HEK293 (cell line): ENCODE results near the gene RAB40C.

Experiments
- CTCF ChIA-PET: fragments of 350-600 bp; formaldehyde crosslinking; extraction: SDS; loops from one replicate; lab custom pipeline; 2021; ENCODE audit warnings: antibody characterized with exemption; lab: Yijun Ruan, JAX
- POLR2A ChIA-PET: fragments of 300-600 bp; formaldehyde crosslinking; extraction: SDS; loops from one replicate; lab custom pipeline; 2020; ENCODE audit warnings: antibody characterized with exemption, inconsistent platforms; lab: Yijun Ruan, JAX
- H3K27ac ChIP-seq: fragments of 200-500 bp; sonication (Bioruptor generic); 2 replicates; pipeline ENCODE4 v1.5.1; 2014; ENCODE audit warnings: low read depth, low read length, control low read depth, inconsistent platforms; ENCODE audit errors: extremely low read depth
- H3K36me3 ChIP-seq, 2 experiments: fragments of 200-500 bp in 1 of 2; sonication (Bioruptor generic) in 1 of 2; 1 replicate in 1 of 2; 2 replicates in 1 of 2; pipeline ENCODE4 v1.5.1; 2014 to 2017; ENCODE audit warnings: inconsistent platforms in 2 of 2, low read length in 2 of 2; ENCODE audit not compliant: control insufficient read depth in 2 of 2, insufficient read depth in 1 of 2
- H3K4me1 ChIP-seq: fragments of 200-500 bp; sonication (Bioruptor generic); 2 replicates; pipeline ENCODE4 v1.5.1; 2014; ENCODE audit warnings: mild to moderate bottlenecking, low read length, inconsistent platforms; ENCODE audit not compliant: control insufficient read depth, insufficient read depth
- H3K4me3 ChIP-seq: 2 replicates; pipeline ENCODE4 v1.5.1; 2011; ENCODE audit warnings: low read depth, mild to moderate bottlenecking, control low read depth, low read length, moderate library complexity
- H3K9me3 ChIP-seq: fragments of 200-500 bp; sonication (Bioruptor generic); 2 replicates; pipeline ENCODE4 v1.5.1; 2014; ENCODE audit warnings: low read depth, low read length, inconsistent platforms; ENCODE audit not compliant: control insufficient read depth, insufficient read depth
- BCL11A ChIP-seq: fragments of 450-650 bp; formaldehyde crosslinking; IDR thresholded peaks from 2 replicates; pipeline ENCODE4 v1.5.1; 2016; ENCODE audit warnings: low read depth, missing biosample characterization, missing genetic modification characterization
- EGR2 ChIP-seq: fragments of 450-650 bp; formaldehyde crosslinking; IDR thresholded peaks from 2 replicates; pipeline ENCODE4 v1.5.1; 2016; ENCODE audit warnings: low read depth, missing biosample characterization, missing genetic modification characterization
- GLIS2 ChIP-seq: fragments of 450-650 bp; formaldehyde crosslinking; IDR thresholded peaks from 2 replicates; pipeline ENCODE4 v1.5.1; 2016; ENCODE audit warnings: missing biosample characterization, missing genetic modification characterization
- SETDB1 ChIP-seq: IDR thresholded peaks from one replicate; pipeline ENCODE4 v1.6.1; 2017; ENCODE audit warnings: mild to moderate bottlenecking, low read length, moderate library complexity, mixed read lengths; ENCODE audit not compliant: insufficient read length
- TSHZ1 ChIP-seq: fragments of 450-650 bp; formaldehyde crosslinking; IDR thresholded peaks from 2 replicates; pipeline ENCODE4 v1.5.1; 2016; ENCODE audit warnings: missing biosample characterization, missing genetic modification characterization, borderline replicate concordance
- ZBTB17 ChIP-seq: fragments of 450-650 bp; formaldehyde crosslinking; IDR thresholded peaks from 2 replicates; pipeline ENCODE4 v1.5.1; 2016; ENCODE audit warnings: missing biosample characterization, missing genetic modification characterization
- ZFHX2 ChIP-seq: fragments of 450-650 bp; formaldehyde crosslinking; conservative IDR thresholded peaks from 2 replicates; pipeline ENCODE4 v1.5.1; 2016; ENCODE audit warnings: missing biosample characterization, missing genetic modification characterization
- ZNF473 ChIP-seq: fragments of 450-650 bp; formaldehyde crosslinking; IDR thresholded peaks from 2 replicates; pipeline ENCODE4 v1.5.1; 2017; ENCODE audit warnings: missing biosample characterization, missing genetic modification characterization
- ZNF513 ChIP-seq: fragments of 450-650 bp; IDR thresholded peaks from 2 replicates; pipeline ENCODE4 v1.5.1; 2018; ENCODE audit warnings: missing biosample characterization, missing genetic modification characterization
- ZNF548 ChIP-seq: fragments of 450-650 bp; formaldehyde crosslinking; IDR thresholded peaks from 2 replicates; pipeline ENCODE4 v1.5.1; 2016; ENCODE audit warnings: missing biosample characterization, missing genetic modification characterization
- ZNF555 ChIP-seq: fragments of 450-650 bp; formaldehyde crosslinking; conservative IDR thresholded peaks from 2 replicates; pipeline ENCODE4 v1.5.1; 2017; ENCODE audit warnings: missing biosample characterization, mild to moderate bottlenecking, missing genetic modification characterization, inconsistent platforms
- ZNF560 ChIP-seq: fragments of 450-650 bp; formaldehyde crosslinking; IDR thresholded peaks from 2 replicates; pipeline ENCODE4 v1.5.1; 2017; ENCODE audit warnings: missing biosample characterization, missing genetic modification characterization, borderline replicate concordance
- ZNF623 ChIP-seq: fragments of 450-650 bp; formaldehyde crosslinking; IDR thresholded peaks from 2 replicates; pipeline ENCODE4 v1.5.1; 2016; ENCODE audit warnings: missing biosample characterization, missing genetic modification characterization
- TF ChIP-seq, protein P1 (sequence below): fragments of 450-650 bp; formaldehyde crosslinking; IDR thresholded peaks from 2 replicates; pipeline ENCODE4 v1.5.1; 2016; ENCODE audit warnings: missing biosample characterization, missing genetic modification characterization
- TF ChIP-seq, protein P2 (sequence below): fragments of 450-650 bp; formaldehyde crosslinking; IDR thresholded peaks from 2 replicates; pipeline ENCODE4 v1.5.1; 2016; ENCODE audit warnings: missing biosample characterization, missing genetic modification characterization, borderline replicate concordance
- TF ChIP-seq, protein P3 (sequence below): fragments of 450-650 bp; formaldehyde crosslinking; IDR thresholded peaks from 2 replicates; pipeline ENCODE4 v1.5.1; 2016; ENCODE audit warnings: missing biosample characterization, missing genetic modification characterization, borderline replicate concordance
- TF ChIP-seq, protein P4 (sequence below): fragments of 450-650 bp; formaldehyde crosslinking; IDR thresholded peaks from 2 replicates; pipeline ENCODE4 v1.5.1; 2017; ENCODE audit warnings: missing biosample characterization, missing genetic modification characterization

RAB40C gene

DNA sequence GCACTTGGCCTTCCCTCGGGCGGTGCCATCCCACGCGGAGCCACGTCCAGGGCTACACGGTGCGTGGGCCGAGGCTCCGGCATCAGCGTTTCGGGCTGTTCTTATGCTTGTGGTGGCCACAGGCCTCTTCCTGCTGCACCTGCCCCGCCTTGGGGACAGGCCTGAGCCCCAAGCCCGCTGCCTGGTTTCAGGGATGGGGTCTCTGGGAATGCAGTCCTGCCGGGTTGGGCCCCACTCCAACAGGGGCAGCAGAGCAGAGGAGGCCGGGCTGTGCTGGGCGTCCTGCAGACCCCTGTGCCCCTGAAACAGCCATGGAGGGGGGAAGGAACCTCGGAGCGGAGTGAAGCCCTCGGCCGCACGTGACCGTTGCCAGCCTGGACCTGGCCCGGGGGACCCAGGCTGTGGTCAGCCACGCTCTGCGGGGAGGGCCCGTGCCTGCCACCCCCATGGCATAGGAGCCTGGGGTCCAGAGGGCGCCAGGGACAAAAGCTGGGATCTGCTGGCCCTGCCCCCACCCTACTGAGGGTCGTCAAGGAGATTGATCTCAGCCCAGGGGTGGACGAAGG is 40.5 kb downstream of the RAB40C start:
- ChIA-PET CTCF (no interaction called here), POLR2A (interaction anchor here (0.6 kb wide), 1 partner anchor 108 kb away, joined by 4 read pairs; no protein-coding TSS in a partner anchor)
- H3K27ac ChIP-seq = peak overlapping the region; percentile 24; the same call in 1 of the 2 replicates
- peaks cover 2% of the 10 kb centered on the region; the same call in 1 of the 2 replicates for H3K4me1 ChIP-seq
- no peak overlapping the region for H3K4me3 ChIP-seq
- H3K36me3 ChIP-seq = peaks cover 0 to 20% of the 10 kb centered on the region in 2 experiments; a peak in 1 of 3 replicates
- no peaks in the 10 kb centered on the region for H3K9me3 ChIP-seq
- TF ChIP-seq GLIS2 = peak; percentile 7; the same call in 1 of the 2 replicates
- TF ChIP-seq, protein P1, sequence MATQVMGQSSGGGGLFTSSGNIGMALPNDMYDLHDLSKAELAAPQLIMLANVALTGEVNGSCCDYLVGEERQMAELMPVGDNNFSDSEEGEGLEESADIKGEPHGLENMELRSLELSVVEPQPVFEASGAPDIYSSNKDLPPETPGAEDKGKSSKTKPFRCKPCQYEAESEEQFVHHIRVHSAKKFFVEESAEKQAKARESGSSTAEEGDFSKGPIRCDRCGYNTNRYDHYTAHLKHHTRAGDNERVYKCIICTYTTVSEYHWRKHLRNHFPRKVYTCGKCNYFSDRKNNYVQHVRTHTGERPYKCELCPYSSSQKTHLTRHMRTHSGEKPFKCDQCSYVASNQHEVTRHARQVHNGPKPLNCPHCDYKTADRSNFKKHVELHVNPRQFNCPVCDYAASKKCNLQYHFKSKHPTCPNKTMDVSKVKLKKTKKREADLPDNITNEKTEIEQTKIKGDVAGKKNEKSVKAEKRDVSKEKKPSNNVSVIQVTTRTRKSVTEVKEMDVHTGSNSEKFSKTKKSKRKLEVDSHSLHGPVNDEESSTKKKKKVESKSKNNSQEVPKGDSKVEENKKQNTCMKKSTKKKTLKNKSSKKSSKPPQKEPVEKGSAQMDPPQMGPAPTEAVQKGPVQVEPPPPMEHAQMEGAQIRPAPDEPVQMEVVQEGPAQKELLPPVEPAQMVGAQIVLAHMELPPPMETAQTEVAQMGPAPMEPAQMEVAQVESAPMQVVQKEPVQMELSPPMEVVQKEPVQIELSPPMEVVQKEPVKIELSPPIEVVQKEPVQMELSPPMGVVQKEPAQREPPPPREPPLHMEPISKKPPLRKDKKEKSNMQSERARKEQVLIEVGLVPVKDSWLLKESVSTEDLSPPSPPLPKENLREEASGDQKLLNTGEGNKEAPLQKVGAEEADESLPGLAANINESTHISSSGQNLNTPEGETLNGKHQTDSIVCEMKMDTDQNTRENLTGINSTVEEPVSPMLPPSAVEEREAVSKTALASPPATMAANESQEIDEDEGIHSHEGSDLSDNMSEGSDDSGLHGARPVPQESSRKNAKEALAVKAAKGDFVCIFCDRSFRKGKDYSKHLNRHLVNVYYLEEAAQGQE (tag by site-specific recombination) = no peak
- peak; percentile 19; the same call in 1 of the 2 replicates for TF ChIP-seq ZNF623 (tag by site-specific recombination)
- TF ChIP-seq SETDB1 = no peak
- no peak for TF ChIP-seq ZNF560 (tag by site-specific recombination)
- peak; percentile 82 for TF ChIP-seq ZFHX2
- no peak for TF ChIP-seq ZNF555
- TF ChIP-seq, protein P2, sequence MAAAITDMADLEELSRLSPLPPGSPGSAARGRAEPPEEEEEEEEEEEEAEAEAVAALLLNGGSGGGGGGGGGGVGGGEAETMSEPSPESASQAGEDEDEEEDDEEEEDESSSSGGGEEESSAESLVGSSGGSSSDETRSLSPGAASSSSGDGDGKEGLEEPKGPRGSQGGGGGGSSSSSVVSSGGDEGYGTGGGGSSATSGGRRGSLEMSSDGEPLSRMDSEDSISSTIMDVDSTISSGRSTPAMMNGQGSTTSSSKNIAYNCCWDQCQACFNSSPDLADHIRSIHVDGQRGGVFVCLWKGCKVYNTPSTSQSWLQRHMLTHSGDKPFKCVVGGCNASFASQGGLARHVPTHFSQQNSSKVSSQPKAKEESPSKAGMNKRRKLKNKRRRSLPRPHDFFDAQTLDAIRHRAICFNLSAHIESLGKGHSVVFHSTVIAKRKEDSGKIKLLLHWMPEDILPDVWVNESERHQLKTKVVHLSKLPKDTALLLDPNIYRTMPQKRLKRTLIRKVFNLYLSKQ = no peak
- no peak for TF ChIP-seq TSHZ1 (tag by site-specific recombination)
- peak; percentile 79 for TF ChIP-seq EGR2 (tag by site-specific recombination)
- TF ChIP-seq, protein P3, sequence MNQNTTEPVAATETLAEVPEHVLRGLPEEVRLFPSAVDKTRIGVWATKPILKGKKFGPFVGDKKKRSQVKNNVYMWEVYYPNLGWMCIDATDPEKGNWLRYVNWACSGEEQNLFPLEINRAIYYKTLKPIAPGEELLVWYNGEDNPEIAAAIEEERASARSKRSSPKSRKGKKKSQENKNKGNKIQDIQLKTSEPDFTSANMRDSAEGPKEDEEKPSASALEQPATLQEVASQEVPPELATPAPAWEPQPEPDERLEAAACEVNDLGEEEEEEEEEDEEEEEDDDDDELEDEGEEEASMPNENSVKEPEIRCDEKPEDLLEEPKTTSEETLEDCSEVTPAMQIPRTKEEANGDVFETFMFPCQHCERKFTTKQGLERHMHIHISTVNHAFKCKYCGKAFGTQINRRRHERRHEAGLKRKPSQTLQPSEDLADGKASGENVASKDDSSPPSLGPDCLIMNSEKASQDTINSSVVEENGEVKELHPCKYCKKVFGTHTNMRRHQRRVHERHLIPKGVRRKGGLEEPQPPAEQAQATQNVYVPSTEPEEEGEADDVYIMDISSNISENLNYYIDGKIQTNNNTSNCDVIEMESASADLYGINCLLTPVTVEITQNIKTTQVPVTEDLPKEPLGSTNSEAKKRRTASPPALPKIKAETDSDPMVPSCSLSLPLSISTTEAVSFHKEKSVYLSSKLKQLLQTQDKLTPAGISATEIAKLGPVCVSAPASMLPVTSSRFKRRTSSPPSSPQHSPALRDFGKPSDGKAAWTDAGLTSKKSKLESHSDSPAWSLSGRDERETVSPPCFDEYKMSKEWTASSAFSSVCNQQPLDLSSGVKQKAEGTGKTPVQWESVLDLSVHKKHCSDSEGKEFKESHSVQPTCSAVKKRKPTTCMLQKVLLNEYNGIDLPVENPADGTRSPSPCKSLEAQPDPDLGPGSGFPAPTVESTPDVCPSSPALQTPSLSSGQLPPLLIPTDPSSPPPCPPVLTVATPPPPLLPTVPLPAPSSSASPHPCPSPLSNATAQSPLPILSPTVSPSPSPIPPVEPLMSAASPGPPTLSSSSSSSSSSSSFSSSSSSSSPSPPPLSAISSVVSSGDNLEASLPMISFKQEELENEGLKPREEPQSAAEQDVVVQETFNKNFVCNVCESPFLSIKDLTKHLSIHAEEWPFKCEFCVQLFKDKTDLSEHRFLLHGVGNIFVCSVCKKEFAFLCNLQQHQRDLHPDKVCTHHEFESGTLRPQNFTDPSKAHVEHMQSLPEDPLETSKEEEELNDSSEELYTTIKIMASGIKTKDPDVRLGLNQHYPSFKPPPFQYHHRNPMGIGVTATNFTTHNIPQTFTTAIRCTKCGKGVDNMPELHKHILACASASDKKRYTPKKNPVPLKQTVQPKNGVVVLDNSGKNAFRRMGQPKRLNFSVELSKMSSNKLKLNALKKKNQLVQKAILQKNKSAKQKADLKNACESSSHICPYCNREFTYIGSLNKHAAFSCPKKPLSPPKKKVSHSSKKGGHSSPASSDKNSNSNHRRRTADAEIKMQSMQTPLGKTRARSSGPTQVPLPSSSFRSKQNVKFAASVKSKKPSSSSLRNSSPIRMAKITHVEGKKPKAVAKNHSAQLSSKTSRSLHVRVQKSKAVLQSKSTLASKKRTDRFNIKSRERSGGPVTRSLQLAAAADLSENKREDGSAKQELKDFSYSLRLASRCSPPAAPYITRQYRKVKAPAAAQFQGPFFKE (tag by site-specific recombination) = no peak
- no peak for TF ChIP-seq ZBTB17 (tag by site-specific recombination)
- no peak for TF ChIP-seq ZNF513 (tag by site-specific recombination)
- no peak for TF ChIP-seq ZNF548 (tag by site-specific recombination)
- no peak for TF ChIP-seq ZNF473 (tag by site-specific recombination)
- no peak for TF ChIP-seq BCL11A (tag by site-specific recombination)
- TF ChIP-seq, protein P4, sequence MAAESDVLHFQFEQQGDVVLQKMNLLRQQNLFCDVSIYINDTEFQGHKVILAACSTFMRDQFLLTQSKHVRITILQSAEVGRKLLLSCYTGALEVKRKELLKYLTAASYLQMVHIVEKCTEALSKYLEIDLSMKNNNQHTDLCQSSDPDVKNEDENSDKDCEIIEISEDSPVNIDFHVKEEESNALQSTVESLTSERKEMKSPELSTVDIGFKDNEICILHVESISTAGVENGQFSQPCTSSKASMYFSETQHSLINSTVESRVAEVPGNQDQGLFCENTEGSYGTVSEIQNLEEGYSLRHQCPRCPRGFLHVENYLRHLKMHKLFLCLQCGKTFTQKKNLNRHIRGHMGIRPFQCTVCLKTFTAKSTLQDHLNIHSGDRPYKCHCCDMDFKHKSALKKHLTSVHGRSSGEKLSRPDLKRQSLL (tag by site-specific recombination) = peak; percentile 34; the same call in 1 of the 2 replicates
